Stimulated activated CD4-positive, alpha-beta T cell treated with anti-CD3 and anti-CD28 coated beads, Interleukin-1b, Interleukin-23, amount 100 ng/mL, for 48 hours (primary cell): Measurements from ENCODE around the gene SLC35F5.
"Not testable (repeated sequence)": the region's sequence is repeated elsewhere in the genome, so short reads cannot be mapped to it uniquely, and the experiment has no call there.

Source experiments
- DNase-seq: peaks from one replicate; pipeline ENCODE4 v3.0.0-alpha.2; 2020

Gene SLC35F5

GRCh38 chr2:113755035-113755834 lies 1.2 kb downstream of the SLC35F5 start:
- no peak for DNase-seq

DNA sequence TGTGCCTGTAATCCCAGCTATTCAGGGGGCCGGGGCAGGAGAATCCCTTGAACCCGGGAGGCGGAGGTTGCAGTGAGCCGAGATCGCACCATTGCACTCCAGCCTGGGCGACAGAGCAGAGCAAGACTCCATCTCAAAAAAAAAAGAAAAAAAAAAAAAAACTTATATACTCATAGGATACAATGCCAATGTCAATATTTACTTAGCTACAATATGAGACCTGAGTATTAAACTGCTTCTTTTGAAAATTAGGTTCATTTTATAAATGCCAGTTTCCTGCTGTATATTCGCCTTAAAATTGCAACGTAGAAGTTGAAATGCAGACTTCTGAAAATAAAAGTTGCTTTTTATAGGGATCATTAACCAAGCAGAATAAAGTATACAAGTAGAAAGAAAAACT lies 2.3 kb downstream of the SLC35F5 start:
- DNase-seq: no peak

DNA sequence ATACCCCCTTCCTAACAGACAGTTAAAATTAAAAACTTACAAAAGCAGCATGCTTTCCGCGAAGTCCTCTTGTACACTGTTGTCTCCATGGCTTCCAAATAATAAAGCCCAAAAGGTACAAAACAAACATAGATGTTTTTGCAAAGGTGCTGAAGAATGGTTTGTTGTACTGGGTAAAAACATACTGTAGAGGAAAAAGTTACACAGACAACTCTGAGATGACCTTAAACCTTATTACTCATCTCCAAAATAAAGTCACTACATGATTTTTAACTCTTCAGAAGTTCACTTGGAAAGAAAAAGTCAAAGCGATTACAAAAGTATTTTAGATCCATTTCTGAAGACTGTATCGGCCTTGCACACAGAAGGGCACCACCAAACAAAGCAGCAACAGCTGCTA lies 6.1 kb downstream of the SLC35F5 start:
- no peak for DNase-seq

GRCh38 chr2:113741091-113741490 lies 15.4 kb downstream of the SLC35F5 start:
- DNase-seq: no peak

DNA sequence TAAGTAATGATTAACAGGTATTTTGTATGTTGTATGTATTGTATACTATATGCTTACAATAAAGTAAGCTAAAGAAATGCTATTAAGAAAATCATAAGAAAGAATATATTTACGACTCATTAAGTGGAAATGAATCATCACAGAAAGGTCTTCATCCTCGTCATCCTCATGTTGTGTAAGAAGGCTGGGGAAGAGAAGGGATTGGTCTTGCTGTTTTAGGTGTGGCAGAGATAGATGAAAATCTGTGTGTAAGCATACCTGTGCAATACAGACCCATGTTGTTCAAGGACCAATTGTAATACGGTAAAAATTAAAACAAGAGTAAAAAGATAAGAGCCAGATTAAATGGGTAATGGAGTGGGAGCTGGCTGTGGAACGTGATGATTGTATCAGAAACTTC lies 16.6 kb downstream of the SLC35F5 start:
- DNase-seq: no peak

DNA sequence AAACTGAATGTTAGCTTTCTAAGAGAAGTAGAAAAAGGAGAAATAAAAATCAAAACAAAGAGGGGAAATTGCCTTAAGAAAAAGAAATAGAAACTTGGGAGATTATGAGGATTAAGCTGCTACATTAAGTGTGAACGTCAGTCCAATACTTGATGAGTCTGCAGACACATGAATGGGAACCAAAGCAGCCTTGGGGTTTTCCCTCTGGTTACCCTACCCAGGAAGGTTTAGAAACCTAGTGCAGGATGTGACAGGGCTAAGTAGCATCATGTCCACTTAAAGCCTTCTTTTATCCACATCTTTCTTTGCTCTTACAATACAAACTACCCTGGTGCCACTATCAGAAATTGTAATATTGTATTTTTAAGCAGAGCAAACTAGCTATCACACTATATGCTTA lies 22.3 kb downstream of the SLC35F5 start:
- DNase-seq: no peak

DNA sequence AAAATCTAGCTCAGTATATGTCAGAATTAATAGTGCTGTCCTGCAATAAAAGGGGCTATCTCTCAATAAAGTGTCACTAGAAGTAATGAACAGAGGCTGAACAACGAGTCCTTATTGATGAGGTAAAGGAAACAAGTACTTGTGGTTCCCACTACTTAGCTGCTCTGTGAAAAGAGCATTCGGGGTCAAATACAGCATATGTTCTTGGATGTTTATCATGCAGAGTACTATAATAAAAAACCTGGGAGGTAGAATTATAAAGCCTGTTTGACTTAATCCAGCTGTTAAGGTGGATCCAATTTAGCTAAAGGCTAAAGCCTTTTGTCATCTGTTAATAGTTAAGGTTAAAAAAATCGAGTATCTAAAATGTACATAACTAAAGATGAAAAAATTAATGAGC lies 32.4 kb downstream of the SLC35F5 start:
- no peak for DNase-seq

- no peak for DNase-seq
Measured at GRCh38 chr2:113723411-113723810, 33.0 kb downstream of the SLC35F5 start.

GRCh38 chr2:113720167-113720566 lies 36.3 kb downstream of the SLC35F5 start:
- no peak for DNase-seq

DNA sequence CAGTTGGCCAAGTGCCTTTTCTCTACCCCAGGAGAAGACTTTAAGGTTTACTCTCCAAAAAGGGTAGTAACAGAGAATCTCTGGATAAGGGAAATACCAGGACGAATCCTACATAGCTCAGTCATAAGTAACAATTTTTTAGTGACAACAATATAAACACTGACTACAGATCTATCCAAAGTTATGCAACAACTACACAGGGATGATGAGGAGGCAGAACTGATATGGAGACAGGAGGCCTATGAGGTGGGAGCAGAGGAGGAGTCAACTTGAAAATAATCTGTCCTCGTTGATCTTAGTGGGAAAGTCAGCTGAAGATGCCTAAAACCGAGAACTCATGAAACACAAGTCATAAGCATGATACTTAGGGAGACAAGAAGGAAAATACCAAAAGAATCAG lies 40.2 kb downstream of the SLC35F5 start:
- no peak for DNase-seq

GRCh38 chr2:113712941-113713340 lies 43.5 kb downstream of the SLC35F5 start:
- no peak for DNase-seq

GRCh38 chr2:113711851-113712250 lies 44.6 kb downstream of the SLC35F5 start:
- no peak for DNase-seq

- no peak for DNase-seq
Measured at GRCh38 chr2:113709022-113709421, 47.4 kb downstream of the SLC35F5 start.

DNA sequence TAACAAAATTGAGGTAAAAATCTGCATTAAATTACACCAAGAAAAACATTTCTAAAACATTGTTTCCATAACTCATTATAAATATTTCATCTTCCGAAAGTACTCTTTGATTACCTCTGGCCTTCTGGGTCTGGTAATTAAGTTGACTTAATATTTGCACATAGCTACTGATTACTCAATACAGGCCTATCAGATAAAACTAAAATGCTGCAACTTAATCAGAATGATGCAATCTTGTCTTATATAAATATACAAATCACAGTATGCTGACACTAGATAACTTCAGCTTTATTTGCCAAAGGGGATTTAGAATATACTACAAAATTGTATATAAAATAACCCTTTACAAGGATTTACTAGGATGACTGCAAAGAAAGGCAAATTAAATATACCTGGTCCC lies 49.3 kb downstream of the SLC35F5 start:
- no peak for DNase-seq

DNA sequence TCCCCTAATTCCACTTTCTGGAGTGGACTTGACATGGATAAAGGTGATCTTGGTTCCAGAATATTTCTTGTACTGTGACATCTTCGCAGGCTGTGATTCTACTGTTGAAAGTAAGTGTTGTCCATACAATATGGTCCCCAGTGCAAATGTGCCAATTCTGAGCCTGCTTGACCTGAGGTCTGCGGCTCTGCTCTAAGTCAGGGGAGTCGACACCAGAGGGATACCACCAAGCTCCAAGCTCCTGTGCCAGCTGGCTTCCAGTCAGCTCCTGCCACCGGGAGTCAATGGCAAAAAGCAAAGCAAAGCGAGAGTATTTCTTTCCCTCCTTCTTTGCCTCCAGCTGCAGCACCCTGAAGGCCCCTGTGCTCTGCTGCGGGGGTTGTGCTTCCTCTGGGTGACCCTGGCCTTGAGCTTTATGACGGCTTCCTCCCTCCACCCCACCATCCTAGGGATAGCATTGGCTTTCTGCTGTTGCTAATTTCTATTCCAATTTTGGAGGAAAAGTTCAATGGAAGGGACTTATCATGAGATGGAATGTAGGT lies 50.4 kb downstream of the SLC35F5 start:
- no peak for DNase-seq

- not testable (repeated sequence) for DNase-seq
Measured at GRCh38 chr2:113704300-113704993, 52.0 kb downstream of the SLC35F5 start.

GRCh38 chr2:113703386-113704299 lies 52.8 kb downstream of the SLC35F5 start:
- no peak for DNase-seq

DNA sequence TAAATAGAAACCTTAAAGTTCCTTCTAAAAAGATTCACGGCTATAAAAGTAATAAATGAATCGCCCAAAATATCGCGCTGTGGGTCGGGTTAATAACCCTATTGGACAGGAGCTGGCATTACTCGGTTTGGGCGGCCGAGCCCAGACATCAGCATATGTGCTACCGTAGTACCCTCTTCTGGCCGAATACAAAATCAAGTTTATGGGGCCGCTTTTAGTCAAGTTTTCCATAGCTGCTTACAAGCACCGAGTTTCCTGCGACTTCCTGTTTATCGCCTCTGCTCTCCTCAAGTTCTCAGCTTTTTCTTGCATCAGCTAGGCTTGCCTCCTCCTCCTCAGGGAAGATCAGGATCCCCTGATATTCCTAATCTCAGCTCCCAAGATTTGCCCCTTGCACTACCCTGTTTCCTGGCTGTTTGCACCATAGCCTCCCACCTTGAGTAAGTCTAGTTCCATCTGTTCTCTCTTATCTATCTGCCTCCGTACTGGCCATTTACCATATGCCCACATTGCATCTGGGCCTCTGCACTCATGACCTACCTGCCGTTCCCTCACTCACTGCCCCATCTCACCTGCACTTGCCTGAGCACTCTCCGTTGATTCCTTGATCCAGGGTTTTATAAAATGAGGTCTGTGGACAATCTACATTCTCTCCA lies 56.1 kb downstream of the SLC35F5 start:
- DNase-seq: peak; percentile 58

GRCh38 chr2:113698892-113699447 lies 57.5 kb downstream of the SLC35F5 start:
- DNase-seq: no peak

- DNase-seq: not testable (repeated sequence)
Measured at GRCh38 chr2:113698251-113698650, 58.2 kb downstream of the SLC35F5 start.

DNA sequence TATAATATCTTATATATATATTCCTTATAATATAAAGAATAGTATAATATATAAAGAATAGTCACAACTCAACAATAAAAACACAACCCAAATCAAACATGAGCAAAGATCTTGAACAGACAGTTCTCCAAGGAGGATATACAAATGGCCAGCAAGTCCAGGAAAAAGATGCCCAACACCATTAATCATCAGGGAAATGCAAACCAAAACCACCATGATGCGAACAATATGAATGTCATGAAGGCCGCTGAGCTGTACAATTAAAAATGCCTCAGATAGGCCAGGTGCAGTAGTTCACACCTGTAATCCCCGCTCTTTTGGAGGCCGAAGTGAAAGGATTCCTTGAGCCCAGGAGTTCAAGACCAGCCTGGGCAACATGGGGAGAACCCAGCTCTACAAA lies 58.9 kb downstream of the SLC35F5 start:
- no peak for DNase-seq

DNA sequence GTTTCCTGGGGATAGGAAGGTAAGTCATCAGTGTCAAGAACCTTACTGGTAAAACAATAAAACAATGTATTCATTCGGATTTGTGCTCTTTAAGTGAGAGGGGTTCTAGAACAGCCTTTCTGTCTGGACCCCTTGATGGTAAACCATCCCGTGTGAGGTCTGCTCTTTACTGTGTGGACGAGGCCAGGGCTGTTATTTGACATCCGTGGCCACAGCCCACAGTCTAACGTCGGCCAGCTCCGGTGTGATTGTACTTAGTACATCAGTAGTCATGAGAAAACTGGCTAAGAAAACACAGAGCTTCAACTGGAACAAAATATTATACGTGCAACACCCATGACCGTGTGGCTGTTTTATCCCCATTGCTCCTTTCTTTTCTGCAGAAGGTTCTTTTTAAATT lies 62.0 kb downstream of the SLC35F5 start:
- DNase-seq: no peak
